Breast epithelium (tissue), 3 donors: ENCODE data around the gene UNC5A.

ENCODE experiments used
- POLR2A ChIP-seq: fragments of 450-650 bp; IDR thresholded peaks from one replicate; pipeline ENCODE4 v1.6.1; 2016; ENCODE audit warnings: antibody characterized with exemption, mild to moderate bottlenecking, moderate library complexity
- TF ChIP-seq, protein P1 (sequence below), 3 donors: fragments of 450-650 bp; IDR thresholded peaks; one replicate each; pipeline ENCODE4 v1.5.1; 2016 to 2017; ENCODE audit warnings: antibody characterized with exemption in 3 of 3, mild to moderate bottlenecking in 3 of 3, moderate library complexity in 3 of 3

DNA sequence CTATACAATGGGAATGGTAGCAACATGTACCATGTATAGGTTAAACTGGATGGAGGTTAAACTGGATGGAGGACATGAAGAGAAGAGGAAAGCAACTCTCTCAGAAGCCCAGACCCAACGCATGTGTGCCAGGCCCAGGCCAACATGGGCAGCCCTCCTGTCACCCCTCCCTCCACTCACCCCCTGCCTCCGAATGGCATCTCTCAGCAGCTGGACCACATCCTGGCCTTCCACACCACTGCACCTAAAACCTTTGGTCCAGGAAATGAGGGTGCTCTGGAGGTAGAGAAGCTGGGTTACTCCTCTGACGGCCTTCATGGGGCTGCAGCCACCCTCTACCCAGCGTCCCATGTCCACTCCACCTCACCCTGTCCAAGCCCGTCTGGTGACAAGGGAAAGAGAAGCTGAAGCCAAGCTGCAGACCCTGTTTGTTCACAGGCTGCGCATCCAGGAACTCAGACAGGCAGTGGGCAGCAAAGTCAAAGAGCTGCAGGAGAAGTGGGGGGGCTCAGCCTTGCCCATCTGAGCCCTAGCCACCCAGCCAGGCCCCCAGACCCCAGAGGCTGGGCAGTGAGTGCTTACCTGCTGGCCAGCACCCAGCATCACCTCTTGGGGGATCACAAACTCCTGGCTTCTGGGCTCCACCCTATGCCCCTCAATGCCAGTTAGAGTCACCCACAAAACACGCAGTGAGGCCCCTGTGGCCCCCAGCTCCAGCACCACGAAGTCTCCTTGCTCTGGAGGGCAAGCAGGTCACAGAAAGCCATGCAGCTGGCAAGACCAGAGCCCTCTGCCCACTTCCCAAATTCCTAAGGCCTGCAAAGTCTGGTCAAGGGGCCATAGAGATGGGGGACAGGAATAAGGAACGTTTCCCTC lies 80.3 kb downstream of the UNC5A start:
- TF ChIP-seq, protein P1, sequence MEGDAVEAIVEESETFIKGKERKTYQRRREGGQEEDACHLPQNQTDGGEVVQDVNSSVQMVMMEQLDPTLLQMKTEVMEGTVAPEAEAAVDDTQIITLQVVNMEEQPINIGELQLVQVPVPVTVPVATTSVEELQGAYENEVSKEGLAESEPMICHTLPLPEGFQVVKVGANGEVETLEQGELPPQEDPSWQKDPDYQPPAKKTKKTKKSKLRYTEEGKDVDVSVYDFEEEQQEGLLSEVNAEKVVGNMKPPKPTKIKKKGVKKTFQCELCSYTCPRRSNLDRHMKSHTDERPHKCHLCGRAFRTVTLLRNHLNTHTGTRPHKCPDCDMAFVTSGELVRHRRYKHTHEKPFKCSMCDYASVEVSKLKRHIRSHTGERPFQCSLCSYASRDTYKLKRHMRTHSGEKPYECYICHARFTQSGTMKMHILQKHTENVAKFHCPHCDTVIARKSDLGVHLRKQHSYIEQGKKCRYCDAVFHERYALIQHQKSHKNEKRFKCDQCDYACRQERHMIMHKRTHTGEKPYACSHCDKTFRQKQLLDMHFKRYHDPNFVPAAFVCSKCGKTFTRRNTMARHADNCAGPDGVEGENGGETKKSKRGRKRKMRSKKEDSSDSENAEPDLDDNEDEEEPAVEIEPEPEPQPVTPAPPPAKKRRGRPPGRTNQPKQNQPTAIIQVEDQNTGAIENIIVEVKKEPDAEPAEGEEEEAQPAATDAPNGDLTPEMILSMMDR (IDR thresholded peaks at IDR 0.05), result no peak
- TF ChIP-seq POLR2A, result no peak
